GM21447 (cell line): ENCODE data around the gene PLCB4.

Experiments used
- ATAC-seq: cut with Tn5 transposase; IDR thresholded peaks from one replicate; pipeline ENCODE4 v1.9.1; 2021; ENCODE audit not compliant: unreplicated experiment

Gene PLCB4

GRCh38 chr20:9507544-9508239 is 438.8 kb downstream of the PLCB4 start:
- ATAC-seq, result no peak

DNA sequence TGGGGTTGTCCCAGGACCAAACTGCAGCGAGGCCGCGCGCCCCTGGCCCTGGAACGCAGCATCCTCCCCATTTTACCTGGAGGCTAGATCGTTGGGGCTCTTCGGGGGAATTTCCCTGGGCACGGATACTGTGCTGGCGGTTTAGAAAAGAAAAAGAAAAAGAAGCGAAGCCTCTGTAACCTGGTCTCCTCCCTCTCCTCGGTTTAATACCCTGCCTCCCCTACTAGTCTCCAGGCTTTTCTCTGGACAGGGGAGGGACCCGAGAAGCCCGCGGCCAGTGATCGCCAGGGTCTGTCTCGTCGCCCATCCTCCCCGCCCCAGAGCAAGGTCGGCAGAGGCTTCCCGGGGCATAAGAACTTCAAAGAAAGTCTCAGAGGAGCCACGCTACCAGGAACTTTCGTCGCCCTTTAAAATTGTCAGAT is 439.4 kb downstream of the PLCB4 start:
- no peak for ATAC-seq

- ATAC-seq, result no peak
Measured at GRCh38 chr20:9508696-9509178, 439.9 kb downstream of the PLCB4 start.

- no peak for ATAC-seq
Measured at GRCh38 chr20:9509246-9509645, 440.4 kb downstream of the PLCB4 start.

DNA sequence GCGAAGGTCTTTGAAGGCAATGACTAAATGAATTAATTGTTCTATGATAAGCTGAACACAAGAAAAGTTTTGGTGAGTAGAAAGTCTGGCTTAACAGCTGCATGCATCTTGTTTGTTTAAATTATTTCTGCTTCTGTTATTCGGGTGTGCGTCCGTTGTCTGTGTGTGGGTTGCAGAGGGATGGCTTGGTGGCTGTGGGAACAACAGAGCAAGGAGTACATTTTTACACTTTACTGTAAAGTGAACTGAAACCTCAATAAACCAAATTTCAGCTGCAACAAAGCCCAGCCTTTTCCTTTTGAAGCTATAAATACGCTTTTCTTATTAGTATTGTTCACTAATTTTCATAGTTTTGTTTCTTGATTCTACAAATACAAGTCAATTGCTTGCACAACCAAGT is 442.0 kb downstream of the PLCB4 start:
- ATAC-seq, result peak; percentile 56

GRCh38 chr20:9514072-9514460 is 445.2 kb downstream of the PLCB4 start:
- no peak for ATAC-seq

DNA sequence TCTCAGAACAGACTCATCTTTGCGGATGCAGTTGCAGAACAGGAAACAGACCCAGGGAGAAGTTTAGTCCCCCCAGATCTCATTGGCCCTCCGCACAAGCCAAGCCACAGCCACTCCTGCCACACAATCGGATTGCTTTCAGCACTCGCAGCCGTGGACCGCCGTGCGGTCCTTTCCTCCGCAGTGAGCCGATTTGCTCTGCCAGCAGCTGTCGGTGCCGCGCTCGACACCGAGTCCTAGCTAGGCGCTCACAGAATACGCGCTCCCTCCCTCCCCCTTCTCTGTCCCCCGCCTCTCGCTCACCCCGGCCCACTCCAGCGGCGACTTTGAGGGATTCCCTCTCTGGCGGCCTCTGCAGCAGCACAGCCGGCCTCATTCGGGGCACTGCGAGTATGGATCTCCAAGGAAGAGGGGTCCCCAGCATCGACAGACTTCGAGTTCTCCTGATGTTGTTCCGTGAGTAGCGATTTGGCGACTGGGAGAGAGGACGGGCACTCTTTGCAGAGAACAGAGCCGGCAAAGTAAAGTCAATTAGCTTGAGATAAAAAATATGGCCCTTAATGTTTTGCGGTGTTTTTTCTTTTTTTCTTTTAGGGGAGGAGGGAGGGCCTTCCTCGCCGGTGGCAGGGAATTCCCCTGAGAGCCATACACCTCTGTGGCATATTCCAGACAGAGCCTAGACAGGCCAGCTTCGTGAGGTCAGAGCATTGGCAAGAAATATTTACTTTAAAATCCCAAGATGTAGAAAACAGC is 445.8 kb downstream of the PLCB4 start, which contains the start of gene LAMP5:
Gene LAMP5, plus strand, starts transcription at position 130 of the 753 bp plus-strand sequence. Its CDS starts 263 bp downstream, at position 393.
- ATAC-seq, result no peak

GRCh38 chr20:9515214-9515585 is 446.3 kb downstream of the PLCB4 start:
- ATAC-seq, result no peak

GRCh38 chr20:9515741-9516233 is 446.9 kb downstream of the PLCB4 start:
- no peak for ATAC-seq

DNA sequence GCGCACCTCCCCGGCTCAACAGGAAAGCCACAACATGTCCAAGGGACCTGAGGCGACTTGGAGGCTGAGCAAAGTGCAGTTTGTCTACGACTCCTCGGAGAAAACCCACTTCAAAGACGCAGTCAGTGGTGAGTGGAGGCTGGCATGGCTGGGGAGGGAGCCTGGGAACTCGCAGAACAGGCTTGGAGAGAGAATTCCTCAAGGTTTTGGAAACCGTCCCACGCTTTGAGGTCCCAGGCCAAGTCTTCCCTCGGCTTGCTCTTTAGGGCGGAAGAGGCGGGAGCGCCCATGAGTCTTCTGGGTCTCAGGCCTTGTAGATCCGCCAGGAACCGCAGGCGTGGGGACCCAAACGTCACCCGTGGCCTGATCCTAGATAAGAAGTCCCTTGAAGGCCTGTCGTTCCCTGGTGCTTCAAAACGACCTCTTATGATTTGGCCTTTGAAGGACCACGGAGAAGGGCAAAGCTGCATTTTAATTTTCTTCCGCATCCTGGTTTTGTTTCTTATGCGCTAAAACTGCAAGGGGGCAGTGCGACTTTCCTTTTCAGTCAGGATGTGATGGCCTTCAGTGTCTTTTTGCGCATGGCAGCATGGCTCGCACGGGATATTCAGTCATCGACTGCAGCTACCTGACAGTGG is 447.5 kb downstream of the PLCB4 start:
- ATAC-seq, result no peak

DNA sequence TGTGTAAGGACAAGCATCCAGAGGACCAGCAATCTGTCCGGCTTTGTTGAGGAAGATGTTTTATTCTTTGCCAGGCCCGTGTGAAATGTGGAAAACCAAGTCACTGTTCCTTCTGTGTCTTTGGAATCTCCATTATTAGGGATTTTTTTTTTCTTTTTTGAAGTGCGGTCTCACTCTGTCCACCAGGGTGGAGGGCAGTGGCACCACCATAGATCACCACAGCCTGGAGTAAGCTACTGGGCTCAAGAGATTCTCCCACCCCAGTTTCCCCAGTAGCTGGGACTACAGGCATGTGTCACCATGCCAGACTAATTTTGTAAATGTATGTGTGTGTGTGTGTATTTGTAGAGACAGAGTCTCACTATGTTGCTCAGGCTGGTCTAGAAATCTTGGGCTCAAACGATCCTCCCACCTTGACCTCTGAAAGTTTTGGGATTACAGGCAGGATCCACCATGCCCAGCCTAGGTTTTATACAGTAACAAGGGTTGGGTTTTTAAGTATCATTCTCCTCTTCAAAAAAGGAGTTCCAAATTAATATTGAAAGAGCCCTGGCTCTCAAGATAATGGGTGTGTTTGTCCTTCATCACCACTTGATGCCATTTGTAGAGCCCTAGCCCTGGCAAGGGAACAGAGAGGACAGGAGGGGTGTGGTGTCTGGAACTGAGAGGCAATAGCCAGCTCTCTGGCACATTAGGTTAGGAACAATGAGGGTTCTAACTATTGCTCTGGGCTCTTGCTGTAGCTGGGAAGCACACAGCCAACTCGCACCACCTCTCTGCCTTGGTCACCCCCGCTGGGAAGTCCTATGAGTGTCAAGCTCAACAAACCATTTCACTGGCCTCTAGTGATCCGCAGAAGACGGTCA is 448.6 kb downstream of the PLCB4 start:
- no peak for ATAC-seq

- no peak for ATAC-seq
Measured at GRCh38 chr20:9518576-9519175, 449.8 kb downstream of the PLCB4 start.

DNA sequence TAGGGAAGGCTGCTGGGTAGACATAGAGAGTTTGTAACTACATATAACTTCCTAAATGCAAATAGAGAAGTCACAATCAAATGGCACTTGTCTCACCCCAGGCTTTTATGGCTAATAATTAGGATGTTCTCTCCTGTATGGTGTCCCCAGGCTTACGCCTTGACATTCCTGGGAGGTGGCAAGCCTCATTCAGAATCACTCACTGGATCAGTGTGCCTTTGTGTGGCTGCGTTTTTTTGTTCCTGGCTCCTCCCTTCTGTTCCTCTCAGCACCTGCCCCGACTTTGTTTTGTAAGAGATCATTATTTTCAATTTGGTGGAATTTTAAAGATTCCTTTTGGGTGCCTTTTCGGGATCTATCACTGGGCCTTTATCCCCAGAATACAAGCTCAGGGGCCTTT is 451.2 kb downstream of the PLCB4 start:
- ATAC-seq, result no peak

GRCh38 chr20:9523636-9524035 is 454.7 kb downstream of the PLCB4 start:
- no peak for ATAC-seq
